GM23338 (cell line): ENCODE measurements around the gene IL2. TPM values are rescaled to one million over a fixed set of nuclear protein-coding genes. Genes with fewer than 3 reads are reported as not detected.

ENCODE experiments used
- ATAC-seq: fragments of 200-7000 bp; cut with Tn5 transposase; 3 replicates; pipeline ENCODE4 v1.9.1; 2020
- DNase-seq: peaks from one replicate; pipeline ENCODE4 v3.0.0-alpha.2; 2015; ENCODE audit warnings: low spot score
- H2AFZ ChIP-seq: fragments of 200-600 bp; sonication (generic); 2 replicates; pipeline ENCODE4 v1.8.0; 2016; ENCODE audit warnings: antibody characterized with exemption, mild to moderate bottlenecking, moderate library complexity
- H3F3A ChIP-seq: fragments of 200-600 bp; sonication (generic); replicated peaks from 2 replicates; pipeline ENCODE4 v1.8.0; 2017; ENCODE audit warnings: antibody characterized with exemption, mixed run types, low read depth
- H3K27ac ChIP-seq: fragments of 200-600 bp; sonication (generic); 2 replicates; pipeline ENCODE4 v1.6.1; 2016; ENCODE audit warnings: low read depth
- H3K27me3 ChIP-seq: fragments of 200-600 bp; sonication (generic); 2 replicates; pipeline ENCODE4 v1.8.0; 2016; ENCODE audit warnings: mild to moderate bottlenecking, mixed run types, moderate library complexity; ENCODE audit not compliant: insufficient read depth
- H3K36me3 ChIP-seq: fragments of 200-600 bp; sonication (generic); 2 replicates; pipeline ENCODE4 v1.8.0; 2016; ENCODE audit warnings: mild to moderate bottlenecking; ENCODE audit not compliant: insufficient read depth
- H3K4me1 ChIP-seq: fragments of 200-600 bp; sonication (generic); 2 replicates; pipeline ENCODE4 v1.8.0; 2016; ENCODE audit warnings: mild to moderate bottlenecking, moderate library complexity; ENCODE audit not compliant: insufficient read depth
- H3K4me2 ChIP-seq: fragments of 200-600 bp; sonication (generic); 2 replicates; pipeline ENCODE4 v1.7.1; 2017; ENCODE audit warnings: mixed run types
- H3K4me3 ChIP-seq: fragments of 200-600 bp; sonication (generic); 2 replicates; pipeline ENCODE4 v1.6.1; 2016; ENCODE audit warnings: mixed run types
- H3K79me2 ChIP-seq: fragments of 200-600 bp; sonication (generic); replicated peaks from 2 replicates; pipeline ENCODE4 v1.8.0; 2017; ENCODE audit warnings: mild to moderate bottlenecking; ENCODE audit not compliant: insufficient read depth
- H3K9me2 ChIP-seq: fragments of 200-600 bp; sonication (generic); 2 replicates; pipeline ENCODE4 v1.8.0; 2017; ENCODE audit not compliant: insufficient read depth
- H4K20me1 ChIP-seq: fragments of 200-600 bp; sonication (generic); replicated peaks from 2 replicates; pipeline ENCODE4 v1.8.0; 2017; ENCODE audit warnings: mild to moderate bottlenecking; ENCODE audit not compliant: insufficient read depth
- H3K27ac Mint-ChIP-seq: 2 replicates; pipeline ENCODE4 v1.8.0; 2020; ENCODE audit warnings: inconsistent platforms, mild to moderate bottlenecking, moderate library complexity, mixed read lengths
- H3K27me3 Mint-ChIP-seq: 3 replicates; pipeline ENCODE4 v1.8.0; 2022; ENCODE audit warnings: low read depth, mild to moderate bottlenecking, moderate library complexity, mixed read lengths, inconsistent platforms; ENCODE audit not compliant: insufficient read depth, poor library complexity
- H3K36me3 Mint-ChIP-seq: 3 replicates; pipeline ENCODE4 v1.8.0; 2021; ENCODE audit warnings: low read depth, mild to moderate bottlenecking, inconsistent platforms, moderate library complexity, mixed read lengths
- H3K4me1 Mint-ChIP-seq: 3 replicates; pipeline ENCODE4 v1.8.0; 2020; ENCODE audit warnings: mild to moderate bottlenecking, inconsistent platforms, mixed read lengths
- H3K4me3 Mint-ChIP-seq: 3 replicates; pipeline ENCODE4 v1.8.0; 2021; ENCODE audit warnings: moderate library complexity, mild to moderate bottlenecking, inconsistent platforms, mixed read lengths
- H3K9me3 Mint-ChIP-seq: 3 replicates; pipeline ENCODE4 v1.8.0; 2020; ENCODE audit warnings: moderate library complexity, mild to moderate bottlenecking, inconsistent platforms, mixed read lengths
- JUNB ChIP-seq: IDR thresholded peaks from one replicate; pipeline ENCODE4 v1.6.1; 2016; ENCODE audit warnings: antibody characterized with exemption; ENCODE audit not compliant: unreplicated experiment
- NANOG ChIP-seq: IDR thresholded peaks from 2 replicates; pipeline ENCODE4 v1.6.1; 2016; ENCODE audit warnings: antibody characterized with exemption, borderline replicate concordance
- POLR2AphosphoS5 ChIP-seq: IDR thresholded peaks from 2 replicates; pipeline ENCODE4 v1.6.1; 2016; ENCODE audit warnings: antibody characterized with exemption, low read depth
- REST ChIP-seq: IDR thresholded peaks from one replicate; pipeline ENCODE4 v1.6.1; 2018; ENCODE audit warnings: antibody characterized with exemption; ENCODE audit not compliant: unreplicated experiment
- ZNF114 ChIP-seq: fragments of 250-450 bp; sonication (Bioruptor Pico); IDR thresholded peaks from 2 replicates; pipeline ENCODE4 v1.5.0; 2020; ENCODE audit warnings: mild to moderate bottlenecking, moderate library complexity
- ZNF462 ChIP-seq: fragments of 250-450 bp; sonication (Bioruptor Pico); IDR thresholded peaks from 2 replicates; pipeline ENCODE4 v1.5.0; 2020; ENCODE audit warnings: mild to moderate bottlenecking, moderate library complexity
- polyA plus RNA-seq: library from polyadenylated mRNA; unstranded; fragments of >200 nt; fragmentation: Nextera tagmentation; extraction: Ambion mirVana; gene quantifications from 2 replicates; pipeline ENCODE4 v1.2.1, GENCODE V29; 2016
- total RNA-seq: library from RNA; depleted of rRNA; stranded (reverse); fragments of >200 nt; shearing (Covaris generic); gene quantifications from 2 replicates; pipeline ENCODE4 v1.2.3, GENCODE V29; 2014
- TF ChIP-seq, protein P1 (sequence below), 2 experiments: fragments of 200-600 bp in 1 of 2; sonication (generic) in 1 of 2; conservative IDR thresholded peaks; 2 replicates each; pipeline versions ENCODE4 v1.5.1 to v1.6.1; 2016 to 2017; ENCODE audit warnings: antibody characterized with exemption in 2 of 2, low read depth in 2 of 2, mild to moderate bottlenecking in 2 of 2, moderate library complexity in 1 of 2

Gene IL2
- total and polyA plus RNA-seq, 2 experiments from 2014 or later = not detected

DNA sequence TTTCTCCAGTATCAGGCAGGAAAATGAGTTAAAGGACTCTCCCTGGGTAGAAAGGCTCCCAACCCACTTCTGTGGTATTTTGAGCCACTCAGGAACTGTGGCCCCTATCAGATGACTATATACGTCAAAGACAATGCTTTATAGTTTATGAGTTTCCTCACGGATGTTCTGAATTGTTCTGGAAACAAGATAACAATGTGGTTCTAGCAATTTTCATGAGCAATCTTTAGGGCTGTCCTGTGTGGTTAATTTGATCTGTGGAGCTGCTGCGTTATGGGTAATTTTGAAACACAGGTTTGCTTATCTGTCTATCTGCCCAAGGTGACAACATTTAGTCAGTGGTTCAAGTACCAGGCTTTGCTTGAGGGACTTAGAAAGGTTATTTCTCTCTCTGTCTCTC is 46.7 kb upstream of the IL2 start:
- H3F3A ChIP-seq = no peaks in the 10 kb centered on the region
- H3K27ac Mint-ChIP-seq = no peak overlapping the region
- H3K4me1 ChIP-seq = no peaks in the 10 kb centered on the region
- no peaks in the 10 kb centered on the region; the same call in 2 of the 3 replicates for H3K9me3 Mint-ChIP-seq
- no peaks in the 10 kb centered on the region for H3K27me3 Mint-ChIP-seq
- no peaks in the 10 kb centered on the region; the same call in 1 of the 3 replicates for H3K4me1 Mint-ChIP-seq
- H3K27me3 ChIP-seq = no peaks in the 10 kb centered on the region
- ATAC-seq (no peak), DNase-seq (no peak)
- H4K20me1 ChIP-seq = no peaks in the 10 kb centered on the region
- H3K79me2 ChIP-seq = no peaks in the 10 kb centered on the region
- no peak overlapping the region for H3K27ac ChIP-seq
- H3K4me2 ChIP-seq = no peak overlapping the region
- H3K36me3 ChIP-seq = no peaks in the 10 kb centered on the region
- H2AFZ ChIP-seq = no peak overlapping the region
- H3K4me3 Mint-ChIP-seq = no peak overlapping the region
- no peak overlapping the region for H3K4me3 ChIP-seq
- H3K36me3 Mint-ChIP-seq = no peaks in the 10 kb centered on the region
- TF ChIP-seq JUNB (no peak), POLR2AphosphoS5 (no peak), NANOG (no peak), ZNF462 (CRISPR knock-in tag) (no peak), REST (no peak), ZNF114 (CRISPR knock-in tag) (no peak)
- TF ChIP-seq, protein P1, sequence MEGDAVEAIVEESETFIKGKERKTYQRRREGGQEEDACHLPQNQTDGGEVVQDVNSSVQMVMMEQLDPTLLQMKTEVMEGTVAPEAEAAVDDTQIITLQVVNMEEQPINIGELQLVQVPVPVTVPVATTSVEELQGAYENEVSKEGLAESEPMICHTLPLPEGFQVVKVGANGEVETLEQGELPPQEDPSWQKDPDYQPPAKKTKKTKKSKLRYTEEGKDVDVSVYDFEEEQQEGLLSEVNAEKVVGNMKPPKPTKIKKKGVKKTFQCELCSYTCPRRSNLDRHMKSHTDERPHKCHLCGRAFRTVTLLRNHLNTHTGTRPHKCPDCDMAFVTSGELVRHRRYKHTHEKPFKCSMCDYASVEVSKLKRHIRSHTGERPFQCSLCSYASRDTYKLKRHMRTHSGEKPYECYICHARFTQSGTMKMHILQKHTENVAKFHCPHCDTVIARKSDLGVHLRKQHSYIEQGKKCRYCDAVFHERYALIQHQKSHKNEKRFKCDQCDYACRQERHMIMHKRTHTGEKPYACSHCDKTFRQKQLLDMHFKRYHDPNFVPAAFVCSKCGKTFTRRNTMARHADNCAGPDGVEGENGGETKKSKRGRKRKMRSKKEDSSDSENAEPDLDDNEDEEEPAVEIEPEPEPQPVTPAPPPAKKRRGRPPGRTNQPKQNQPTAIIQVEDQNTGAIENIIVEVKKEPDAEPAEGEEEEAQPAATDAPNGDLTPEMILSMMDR (conservative IDR thresholded peaks at IDR 0.05; ENCODE audit: low read depth in 2 of 2) = no peak
- no peaks in the 10 kb centered on the region for H3K9me2 ChIP-seq
